ENCODE data around the gene ATP1A2. TPM values are rescaled to one million over a fixed set of nuclear protein-coding genes. Genes with fewer than 3 reads are reported as not detected.

ATP1A2 gene
- total and polyA plus RNA-seq, 2 of the 8 experiments (the other 6 are each of a cell fraction or from before 2014, with no cell fraction given), result 39.7 to 40.8 TPM

DNA sequence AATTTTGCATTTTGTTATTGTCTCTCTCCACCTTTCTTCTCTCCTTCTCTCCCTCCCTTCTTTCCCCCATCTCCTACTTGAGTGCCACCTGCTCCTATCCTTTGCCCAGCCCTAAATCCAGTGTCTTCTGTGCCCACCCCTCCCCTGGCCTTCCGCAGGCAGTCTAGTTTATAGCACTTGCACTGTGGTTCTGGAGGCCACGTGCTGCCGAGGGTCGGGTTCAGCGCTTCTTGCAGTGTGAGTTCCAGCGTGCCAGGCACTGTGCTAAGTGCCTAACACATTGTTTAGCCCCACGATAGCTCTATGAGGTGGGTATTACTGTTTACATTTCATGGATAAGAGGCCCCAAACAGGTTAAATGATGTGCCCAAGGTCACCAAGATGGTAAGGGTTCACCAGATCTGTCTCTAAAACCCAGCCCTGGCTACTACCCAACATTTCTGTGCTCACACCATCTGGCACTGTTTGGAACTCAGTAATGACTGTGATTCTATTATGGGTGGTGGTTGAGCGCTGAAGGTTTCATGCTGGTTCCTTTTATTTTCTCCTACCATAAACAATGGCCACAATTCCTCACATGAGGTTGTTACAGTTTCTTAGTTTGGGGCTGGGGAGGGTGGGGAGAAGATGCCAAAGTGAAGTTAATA, 21.8 kb downstream of the ATP1A2 start:
- no peak overlapping the region for H3K4me2 ChIP-seq (ENCODE audit: insufficient read depth in 1 of 2, low read depth in 2 of 2, low read length in 2 of 2)
- H2AFZ ChIP-seq (ENCODE audit: low read length), result no peak overlapping the region
- no peak for DNase-seq (ENCODE audit: low read depth in 1 of 2, low spot score in 2 of 2)
- no peak overlapping the region for H4K5ac ChIP-seq (ENCODE audit: insufficient read length, low read depth, low read length)
- H4K20me1 ChIP-seq (replicated peaks in 1 of 2; ENCODE audit: control insufficient read depth in 1 of 2, insufficient read depth in 2 of 2, low read length in 2 of 2), result no peaks in the 10 kb centered on the region
- H3K18ac ChIP-seq (ENCODE audit: extremely low read depth, low read length), result no peak overlapping the region
- no peak overlapping the region for H3K56ac ChIP-seq (replicated peaks; ENCODE audit: insufficient read length, low read depth, low read length)
- CTCF ChIA-PET (ENCODE audit: partially characterized antibody), result interaction anchor here (0.6 to 2.0 kb wide), 5 partner anchors 12 to 120 kb away, joined by 3 to 7 read pairs (median 3); no protein-coding TSS in a partner anchor
- H4K91ac ChIP-seq (replicated peaks; ENCODE audit: insufficient read length, low read length), result no peak overlapping the region
- H3K36me3 ChIP-seq (ENCODE audit: control insufficient read depth in 2 of 4, insufficient read depth in 4 of 4, low read length in 3 of 4), result peaks cover 2 to 50% (median 23%) of the 10 kb centered on the region in 4 experiments; a peak in 6 of 8 replicates
- H2BK20ac ChIP-seq (ENCODE audit: low read length), result no peak overlapping the region
- no peak overlapping the region for H2BK5ac ChIP-seq (ENCODE audit: low read depth, low read length)
- H3K4ac ChIP-seq (replicated peaks; ENCODE audit: insufficient read length, low read depth, low read length), result no peak overlapping the region
- H2AK5ac ChIP-seq (ENCODE audit: low read depth, low read length), result no peak overlapping the region
- H3K79me1 ChIP-seq (ENCODE audit: low read depth, low read length), result no peaks in the 10 kb centered on the region; the same call in 1 of the 2 replicates
- WGBS, 2 experiments (ENCODE audit: extremely low coverage in 1 of 2, insufficient coverage in 1 of 2, insufficient read length in 1 of 2, insufficient replicate concordance in 2 of 2, low coverage in 1 of 2, low lambda C conversion rate in 2 of 2, missing lambda C conversion rate in 1 of 2), result 93% methylated on average over 8 of the region's 8 CpGs; no CpG with 5 or more reads in 1 of the 2 experiments
- H3K27ac ChIP-seq (ENCODE audit: low read depth, low read length), result no peak overlapping the region
- FAIRE-seq, result no peak
- no peak overlapping the region for H3K9ac ChIP-seq (replicated peaks in 1 of 4; ENCODE audit: extremely low read depth in 1 of 4, low read depth in 3 of 4, low read length in 3 of 4)
- no peaks in the 10 kb centered on the region for H3K9me3 ChIP-seq (ENCODE audit: insufficient read depth in 2 of 2, low read depth in 1 of 2, low read length in 1 of 2)
- H3K23ac ChIP-seq (ENCODE audit: insufficient read length), result no peak overlapping the region
- no peaks in the 10 kb centered on the region for H3K27me3 ChIP-seq (replicated peaks in 1 of 4; ENCODE audit: control insufficient read depth in 3 of 4, extremely low read depth in 1 of 4, insufficient read depth in 3 of 4, low read length in 3 of 4)
- peaks cover 5% of the 10 kb centered on the region; the same call in 1 of the 2 replicates for H3K23me2 ChIP-seq (ENCODE audit: low read depth, low read length)
- H3K4me1 ChIP-seq (replicated peaks in 1 of 4; ENCODE audit: control insufficient read depth in 3 of 4, insufficient read depth in 4 of 4, low read length in 3 of 4), result no peaks in the 10 kb centered on the region
- no peak overlapping the region for H3K14ac ChIP-seq (ENCODE audit: insufficient read length)
- H2BK15ac ChIP-seq (ENCODE audit: low read length), result no peak overlapping the region
- no peak overlapping the region for H2BK120ac ChIP-seq (replicated peaks; ENCODE audit: low read depth, low read length)
- H2BK12ac ChIP-seq (ENCODE audit: low read depth, low read length), result no peak overlapping the region
- H3K4me3 ChIP-seq (ENCODE audit: extremely low read depth in 1 of 4, insufficient read depth in 2 of 4, low read depth in 3 of 4, low read length in 4 of 4), result no peak overlapping the region
- POLR2A ChIA-PET (ENCODE audit: partially characterized antibody), result interaction anchor here (1.0 to 1.3 kb wide), 2 partner anchors 10 to 28 kb away, joined by 3 to 4 read pairs; no protein-coding TSS in a partner anchor
- H4K8ac ChIP-seq (ENCODE audit: extremely low read depth, insufficient read depth, low read length), result no peak overlapping the region
- H3K79me2 ChIP-seq (ENCODE audit: control insufficient read depth in 1 of 2, insufficient read depth in 2 of 2, low read length in 2 of 2), result no peaks in the 10 kb centered on the region
